ENCODE data around the gene SPIN2B. TPM values are rescaled to one million over a fixed set of nuclear protein-coding genes. Genes with fewer than 3 reads are reported as not detected.
"Not testable (repeated sequence)": the region's sequence is repeated elsewhere in the genome, so short reads cannot be mapped to it uniquely, and the experiment has no call there.

SPIN2B gene
- total and polyA plus RNA-seq, 9 donors: 9.0 to 13.5 (median 12.4) TPM

DNA sequence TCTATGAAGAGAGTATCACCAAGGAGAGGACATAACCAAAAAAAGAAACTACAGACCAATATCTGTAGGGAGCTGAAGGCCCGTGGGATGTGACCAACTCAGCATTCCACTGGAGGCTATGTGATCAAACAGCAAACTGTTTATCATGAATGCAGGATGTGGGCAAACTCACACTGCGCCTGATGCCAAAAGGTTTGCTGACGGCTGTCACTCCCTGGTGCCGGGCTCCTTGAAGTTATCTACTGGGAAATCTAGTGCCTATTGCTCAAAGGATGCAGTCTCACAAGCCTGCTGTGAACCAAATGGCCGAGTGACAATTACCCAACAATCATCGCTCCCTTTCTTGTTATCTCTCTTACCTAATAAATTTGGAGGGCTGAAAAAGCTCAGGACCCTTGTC lies 18.4 kb downstream of the SPIN2B start:
- not testable (repeated sequence) for H3K9me3 ChIP-seq (replicated peaks; ENCODE audit: control insufficient read depth, low read depth, low read length); DNase-seq; H3K4me1 ChIP-seq (ENCODE audit: control insufficient read depth, insufficient read depth, low read length); H3K27ac ChIP-seq (ENCODE audit: low read length); H3K4me3 ChIP-seq (ENCODE audit: low read length); H3K27me3 ChIP-seq (ENCODE audit: control insufficient read depth, insufficient read depth, low read length); H3K36me3 ChIP-seq (ENCODE audit: control insufficient read depth, insufficient read depth, low read length)
- WGBS (ENCODE audit: insufficient coverage): 71% methylated on average over 6 of the region's 6 CpGs

DNA sequence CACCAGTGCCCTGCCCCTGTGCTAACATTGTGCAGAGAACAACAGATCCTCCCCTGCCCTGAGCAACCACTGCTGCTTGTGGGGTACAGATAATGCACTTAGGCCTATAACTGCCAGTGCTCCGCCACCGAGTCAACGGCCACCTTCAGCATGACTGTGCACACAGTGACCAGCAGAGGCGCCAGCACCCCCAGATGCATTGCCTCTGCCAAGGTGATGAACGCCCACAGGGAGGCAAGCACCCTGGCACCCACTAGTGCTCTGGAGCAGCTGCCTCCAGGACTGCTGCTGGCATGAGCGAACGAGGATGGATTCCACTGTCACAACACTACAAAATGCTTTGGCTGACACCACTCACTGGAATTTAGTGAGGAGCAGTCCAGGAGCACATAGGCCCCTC lies 38.2 kb downstream of the SPIN2B start:
- 71% methylated on average over 7 of the region's 7 CpGs for WGBS (ENCODE audit: insufficient coverage)
- Histone ChIP-seq H3K4me3 (ENCODE audit: low read length) (no peak overlapping the region), H3K36me3 (ENCODE audit: control insufficient read depth, insufficient read depth, low read length) (peaks cover 3% of the 10 kb centered on the region), H3K9me3 (replicated peaks; ENCODE audit: control insufficient read depth, low read depth, low read length) (peaks cover 8% of the 10 kb centered on the region), H3K4me1 (ENCODE audit: control insufficient read depth, insufficient read depth, low read length) (no peaks in the 10 kb centered on the region), H3K27ac (ENCODE audit: low read length) (no peak overlapping the region), H3K27me3 (ENCODE audit: control insufficient read depth, insufficient read depth, low read length) (peaks cover 7% of the 10 kb centered on the region)
- no peak for DNase-seq

DNA sequence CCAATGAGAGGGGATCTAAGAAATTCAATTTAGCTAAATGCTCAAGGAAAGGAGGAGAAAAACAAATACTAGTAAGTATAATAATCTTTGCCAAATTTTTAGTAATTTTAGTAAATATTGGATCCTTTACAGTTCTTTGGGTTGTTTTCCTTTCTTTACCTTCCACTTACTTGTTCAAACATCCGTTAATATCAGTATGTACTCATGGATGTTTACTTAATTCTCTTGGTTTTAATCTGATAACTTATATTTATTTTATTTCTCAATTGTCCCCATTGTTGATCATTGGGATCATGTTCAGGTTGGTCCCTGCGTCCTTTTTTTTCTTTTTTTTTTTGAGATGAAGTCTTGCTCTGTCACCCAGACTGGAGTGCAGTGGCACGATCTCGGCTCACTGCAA lies 46.9 kb downstream of the SPIN2B start:
- WGBS (ENCODE audit: insufficient coverage): 50% methylated on average over 1 of the region's 4 CpGs
- Histone ChIP-seq H3K9me3 (replicated peaks; ENCODE audit: control insufficient read depth, low read depth, low read length) (no peaks in the 10 kb centered on the region), H3K27me3 (ENCODE audit: control insufficient read depth, insufficient read depth, low read length) (peaks cover 10% of the 10 kb centered on the region), H3K27ac (ENCODE audit: low read length) (no peak overlapping the region), H3K4me1 (ENCODE audit: control insufficient read depth, insufficient read depth, low read length) (no peaks in the 10 kb centered on the region), H3K4me3 (ENCODE audit: low read length) (no peak overlapping the region), H3K36me3 (ENCODE audit: control insufficient read depth, insufficient read depth, low read length) (no peaks in the 10 kb centered on the region)
- DNase-seq: no peak

DNA sequence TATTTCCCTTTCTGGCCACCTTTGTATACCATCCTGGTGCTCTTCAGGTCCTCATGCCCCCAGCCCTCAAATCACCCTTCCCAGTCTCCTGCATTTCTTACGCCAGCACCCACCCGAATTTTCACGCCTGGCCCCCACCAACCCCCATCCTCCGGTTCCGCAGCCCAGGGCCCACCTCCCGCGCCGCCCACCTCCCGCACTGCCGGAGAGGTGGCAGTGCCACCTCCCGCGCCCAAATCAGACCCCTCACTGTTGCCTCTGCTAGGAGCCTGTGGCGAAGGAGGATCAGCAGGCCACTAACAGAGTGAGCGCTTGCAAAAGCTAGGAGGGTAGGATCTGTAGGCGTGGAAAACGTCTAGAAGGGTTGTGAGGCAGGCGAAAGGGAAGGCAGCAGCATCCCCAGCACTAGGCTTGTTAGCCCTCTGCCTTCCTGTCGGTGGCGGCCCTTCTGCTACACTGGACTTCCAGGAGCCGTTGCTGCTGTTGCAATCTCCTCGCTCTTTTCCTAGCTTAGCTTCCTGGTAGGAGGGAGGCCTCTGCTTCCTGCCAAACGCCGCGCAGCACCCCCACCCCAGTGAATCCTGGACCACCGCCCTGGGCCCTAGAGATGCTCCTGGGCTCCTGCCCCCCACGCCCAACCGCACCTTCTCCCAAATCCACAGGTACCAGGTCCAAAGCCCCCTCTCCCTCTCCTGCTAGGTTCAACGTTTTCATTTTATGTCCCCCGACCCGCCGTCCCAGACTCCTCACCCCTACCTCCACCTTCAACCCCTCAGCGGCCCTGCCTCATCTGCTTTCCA lies 51.0 kb downstream of the SPIN2B start:
- Histone ChIP-seq H3K27me3 (ENCODE audit: control insufficient read depth, insufficient read depth, low read length) (peaks cover 14% of the 10 kb centered on the region), H3K4me3 (ENCODE audit: low read length) (no peak overlapping the region), H3K36me3 (ENCODE audit: control insufficient read depth, insufficient read depth, low read length) (no peaks in the 10 kb centered on the region), H3K27ac (ENCODE audit: low read length) (no peak overlapping the region), H3K9me3 (replicated peaks; ENCODE audit: control insufficient read depth, low read depth, low read length) (no peaks in the 10 kb centered on the region), H3K4me1 (ENCODE audit: control insufficient read depth, insufficient read depth, low read length) (no peaks in the 10 kb centered on the region)
- WGBS (ENCODE audit: insufficient coverage): 66% methylated on average over 26 of the region's 32 CpGs
- DNase-seq: no peak

Other genes starting within 250 kb of the SPIN2B start
- gene SPIN3, start 126.0 kb downstream of the SPIN2B start, total RNA-seq: 10.4 TPM
- 10 to 100 TPM; 10.5 to 15.9 (median 11.3) TPM for gene SPIN3, start 126.0 kb downstream of the SPIN2B start, polyA plus RNA-seq (ENCODE audit: insufficient read depth in 1 of 8, insufficient read length in 8 of 8, low replicate concordance in 1 of 8)
- gene SPIN2A, start 15.8 kb upstream of the SPIN2B start, total RNA-seq: 3.4 TPM
- gene SPIN2A, start 15.8 kb upstream of the SPIN2B start, polyA plus RNA-seq (ENCODE audit: insufficient read depth in 1 of 8, insufficient read length in 8 of 8, low replicate concordance in 1 of 8): 1 to 10 TPM; 1.6 to 7.0 (median 4.3) TPM
- gene FAAH2, start 165.2 kb upstream of the SPIN2B start, total RNA-seq: 0.49 TPM
- 1 to 10 TPM in 1 of 8 donors, under 1 TPM in 7; 0.45 to 1.3 (median 0.74) TPM for gene FAAH2, start 165.2 kb upstream of the SPIN2B start, polyA plus RNA-seq (ENCODE audit: insufficient read depth in 1 of 8, insufficient read length in 8 of 8, low replicate concordance in 1 of 8)